ENCODE measurements around the gene RPL28.
A peak's percentile ranks its signal among the peaks of the same experiment; 100 is the strongest.
"Not testable (repeated sequence)": the region's sequence is repeated elsewhere in the genome, so short reads cannot be mapped to it uniquely, and the experiment has no call there.

RPL28 gene

GRCh38 chr19:55391702-55392615 is 6.2 kb downstream of the RPL28 start:
- no peak for TF ChIP-seq CTCF (IDR thresholded peaks at IDR 0.05; ENCODE audit: extremely low read depth, missing control alignments)
- no peak for DNase-seq (ENCODE audit: low spot score)

- TF ChIP-seq CTCF (IDR thresholded peaks at IDR 0.05; ENCODE audit: extremely low read depth, missing control alignments) = no peak
- DNase-seq (ENCODE audit: low spot score) = no peak
Measured at GRCh38 chr19:55392820-55393761, 7.4 kb downstream of the RPL28 start.

GRCh38 chr19:55398200-55398925 is 12.6 kb downstream of the RPL28 start:
- no peak for TF ChIP-seq CTCF (IDR thresholded peaks at IDR 0.05; ENCODE audit: extremely low read depth, missing control alignments)
- DNase-seq (ENCODE audit: low spot score) = peak; percentile 74

- no peak for TF ChIP-seq CTCF (IDR thresholded peaks at IDR 0.05; ENCODE audit: extremely low read depth, missing control alignments)
Measured at GRCh38 chr19:55400281-55401087, 14.8 kb downstream of the RPL28 start.

GRCh38 chr19:55401390-55401789 is 15.7 kb downstream of the RPL28 start:
- DNase-seq (ENCODE audit: low spot score) = not testable (repeated sequence)

More at GRCh38 chr19:55400281-55401087, 14.8 kb downstream of the RPL28 start:
- no peak for DNase-seq (ENCODE audit: low spot score)

GRCh38 chr19:55402509-55402908 is 16.8 kb downstream of the RPL28 start:
- no peak for DNase-seq (ENCODE audit: low spot score)
- TF ChIP-seq CTCF (IDR thresholded peaks at IDR 0.05; ENCODE audit: extremely low read depth, missing control alignments) = no peak

- TF ChIP-seq CTCF (IDR thresholded peaks at IDR 0.05; ENCODE audit: extremely low read depth, missing control alignments) = no peak
- DNase-seq (ENCODE audit: low spot score) = no peak
Measured at GRCh38 chr19:55405638-55406037, 19.9 kb downstream of the RPL28 start.

All from GM20000 (cell line).